HL-60/S4 treated with phorbol 12-myristate 13-acetate at 8.2 ng/mL for 4 days and 3 days (cell line): ENCODE measurements around the gene REL.
"Not testable (repeated sequence)": the region's sequence is repeated elsewhere in the genome, so short reads cannot be mapped to it uniquely, and the experiment has no call there.

Experiments used
- in situ Hi-C: fragments of 300-500 bp; cut with MboI; formaldehyde crosslinking; loops from 2 replicates; pipeline ENCODE4 v1.15.0; 2022; ENCODE audit warnings: low sequenced_read_pairs

The REL gene

GRCh38 chr2:60907329-60907728 lies 26.0 kb downstream of the REL start:
- in situ Hi-C loops, result no loop called here

DNA sequence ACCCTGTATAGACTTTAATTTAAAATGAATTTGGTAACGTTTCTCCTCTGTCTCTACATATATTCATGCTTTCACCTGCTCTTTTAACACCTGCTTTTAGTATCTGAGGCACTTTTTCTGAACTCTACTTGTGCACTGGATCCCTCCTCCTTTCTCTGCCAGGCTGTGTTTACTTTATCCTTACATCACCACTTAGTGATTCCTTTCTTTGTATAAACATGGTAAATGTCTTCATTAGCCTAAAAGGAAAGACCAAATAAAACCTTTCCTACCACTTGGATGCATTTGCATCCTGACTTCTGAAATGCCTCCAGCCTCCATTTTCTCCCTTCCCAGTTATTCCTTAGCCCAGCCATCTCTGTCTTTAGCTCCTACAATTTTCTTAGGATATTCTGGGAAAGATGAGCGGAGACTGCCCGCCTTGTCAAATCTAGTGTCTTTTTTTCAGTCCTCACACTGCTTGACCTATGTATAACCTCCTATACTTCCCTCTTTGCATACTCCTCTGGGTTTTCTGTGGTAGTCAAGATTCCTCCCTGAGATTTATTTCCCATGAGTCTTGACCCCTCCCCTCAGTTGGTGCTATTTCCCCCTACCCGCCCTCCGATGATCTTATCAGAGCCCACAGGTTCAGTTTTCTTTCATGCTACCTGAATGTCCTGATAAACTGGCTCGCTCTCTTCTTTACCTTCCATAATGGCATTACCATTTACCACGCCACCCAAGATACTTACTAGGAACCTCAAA lies 44.8 kb downstream of the REL start:
- in situ Hi-C loops, result no loop called here

DNA sequence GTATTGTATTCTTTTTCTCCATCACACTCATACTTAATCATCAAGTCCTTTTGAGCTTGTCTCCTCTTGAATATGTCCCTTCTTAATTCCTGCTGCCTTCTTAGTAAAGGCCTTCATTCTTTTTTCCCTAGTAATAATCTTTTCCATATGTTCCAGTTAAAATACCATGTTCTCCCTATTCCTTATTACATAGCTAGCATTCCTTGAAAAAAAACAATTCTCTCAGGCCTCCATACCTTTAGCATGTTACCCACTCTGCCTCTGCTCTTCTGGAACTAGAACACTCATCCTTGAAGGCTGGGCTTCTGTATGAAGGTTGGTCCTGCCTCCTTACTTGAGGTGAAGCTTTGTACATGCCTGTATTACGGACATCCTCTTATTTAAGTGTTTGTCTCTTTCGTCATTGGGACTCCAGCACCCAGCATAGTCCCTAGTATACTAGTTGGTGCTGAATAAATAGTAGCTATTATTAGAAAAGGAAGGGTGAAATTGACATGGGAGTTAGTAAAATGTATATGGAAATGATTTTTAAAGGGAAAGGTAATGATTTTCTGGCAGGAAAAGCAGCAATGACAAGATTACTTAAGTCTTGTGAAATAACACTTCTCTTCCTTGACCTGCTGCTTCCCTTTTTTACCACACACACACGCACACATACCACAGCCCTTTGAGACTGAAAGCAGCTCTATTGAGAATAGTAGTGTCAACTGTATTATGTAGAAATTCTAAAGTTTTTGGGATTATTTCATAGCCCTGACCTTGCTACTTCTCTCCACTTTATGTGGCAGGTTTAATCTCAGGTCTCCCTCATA lies 45.6 kb downstream of the REL start:
- in situ Hi-C loops, result no loop called here

- in situ Hi-C loops, result not testable (repeated sequence)
Observed at GRCh38 chr2:60932061-60932460, 50.7 kb downstream of the REL start.

- in situ Hi-C loops, result no loop called here
Observed at GRCh38 chr2:60932954-60933353, 51.6 kb downstream of the REL start.

DNA sequence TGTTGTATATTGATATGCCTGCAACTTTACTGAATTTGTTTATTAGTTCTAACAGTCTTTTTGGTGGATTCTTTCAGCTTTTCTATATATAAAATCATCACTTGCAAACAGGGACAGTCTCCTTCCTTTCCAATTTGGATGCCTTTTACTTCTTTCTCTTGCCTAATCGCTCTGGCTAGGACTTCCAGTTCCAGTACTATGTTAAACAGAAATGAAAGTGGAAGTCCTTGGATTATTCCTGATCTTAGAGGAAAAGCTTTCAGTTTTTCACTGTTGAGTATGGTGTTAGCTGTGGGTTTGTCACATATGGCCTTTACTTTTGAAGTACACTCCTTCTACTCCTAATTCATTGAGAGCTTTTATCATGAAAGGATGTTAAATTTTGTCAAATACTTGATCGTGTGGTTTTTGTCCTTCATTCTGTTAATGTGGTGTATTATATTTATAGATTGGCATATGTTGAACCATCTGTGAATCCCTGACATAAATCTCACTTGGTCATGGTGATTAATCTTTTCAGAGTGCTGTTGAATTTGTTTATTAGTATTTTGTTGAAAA lies 52.9 kb downstream of the REL start:
- in situ Hi-C loops, result no loop called here

DNA sequence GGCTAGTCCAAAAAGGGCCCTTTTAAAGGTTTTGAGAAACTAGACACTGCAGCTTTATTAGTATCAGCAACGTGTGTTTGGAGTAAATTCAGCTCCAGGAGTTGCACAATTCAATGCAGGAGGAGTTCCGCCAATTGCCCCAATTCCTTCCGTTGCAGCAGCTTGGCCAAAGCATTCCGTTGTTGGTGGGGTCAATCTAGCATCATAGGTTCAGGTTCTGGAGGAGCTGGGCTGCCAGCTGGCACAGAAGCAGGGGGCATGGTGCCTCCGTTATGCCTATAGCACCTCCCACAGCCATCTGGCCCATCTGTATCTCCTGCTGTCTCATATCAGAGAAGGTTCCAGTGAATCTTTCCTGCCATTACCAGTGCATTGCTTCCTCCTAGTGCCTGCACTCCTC lies 55.4 kb downstream of the REL start:
- in situ Hi-C loops, result no loop called here

DNA sequence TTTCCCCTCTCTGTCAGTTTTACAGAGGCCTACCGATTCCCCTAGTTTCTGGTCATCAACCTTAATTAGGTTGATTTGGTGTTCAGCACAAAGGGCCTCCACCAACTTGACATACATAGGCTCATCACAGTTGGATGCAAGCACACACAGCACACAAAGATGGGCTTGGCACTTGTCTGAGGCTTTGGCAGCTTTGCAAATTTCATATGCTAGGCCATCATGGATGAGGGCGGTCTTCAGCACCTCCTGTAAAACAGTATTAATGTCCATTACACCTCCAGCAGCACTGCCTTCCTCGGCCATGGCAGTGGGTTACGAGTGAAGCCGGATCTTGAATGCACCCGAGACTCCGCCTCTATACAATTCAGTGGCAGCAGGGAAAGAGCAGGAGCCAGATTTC lies 56.9 kb downstream of the REL start:
- in situ Hi-C loops, result no loop called here

DNA sequence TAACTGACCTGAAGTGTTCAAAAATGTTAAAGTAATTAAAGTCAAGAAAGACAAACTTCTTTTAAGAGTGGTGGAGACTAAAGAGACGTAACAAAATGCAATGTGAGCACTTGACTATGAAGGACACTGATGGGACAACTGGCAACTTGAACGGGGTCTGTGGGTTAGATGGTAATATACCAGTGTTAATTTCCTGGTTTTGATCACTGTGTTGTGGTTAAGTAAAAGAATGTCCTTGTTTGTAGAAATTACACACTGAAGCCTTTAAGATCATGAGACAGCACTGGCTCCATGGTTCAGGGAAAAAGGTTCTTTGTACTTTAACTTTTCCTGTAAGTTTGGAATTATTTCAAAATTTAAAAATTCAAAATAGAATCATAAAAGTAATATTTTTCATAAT lies 58.2 kb downstream of the REL start:
- in situ Hi-C loops, result no loop called here

DNA sequence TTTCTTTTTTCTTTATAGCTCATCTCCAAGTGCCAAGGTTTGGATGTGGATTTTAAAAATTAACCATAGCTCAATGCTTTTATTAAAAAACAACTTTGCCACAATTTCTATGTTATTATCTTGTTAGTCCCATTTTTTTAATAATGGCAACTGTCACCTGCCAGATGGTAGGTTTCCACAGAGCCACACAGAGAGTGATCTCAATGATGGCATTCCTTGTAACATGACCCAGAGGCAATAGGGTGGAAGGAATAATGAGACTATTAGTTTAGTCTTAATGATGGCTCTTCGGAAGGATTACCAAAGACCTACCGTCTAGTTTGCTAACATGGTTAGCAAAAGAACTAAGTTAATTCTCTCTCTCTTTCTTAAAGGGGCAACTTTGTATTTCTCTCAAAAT lies 64.0 kb downstream of the REL start:
- in situ Hi-C loops, result no loop called here

DNA sequence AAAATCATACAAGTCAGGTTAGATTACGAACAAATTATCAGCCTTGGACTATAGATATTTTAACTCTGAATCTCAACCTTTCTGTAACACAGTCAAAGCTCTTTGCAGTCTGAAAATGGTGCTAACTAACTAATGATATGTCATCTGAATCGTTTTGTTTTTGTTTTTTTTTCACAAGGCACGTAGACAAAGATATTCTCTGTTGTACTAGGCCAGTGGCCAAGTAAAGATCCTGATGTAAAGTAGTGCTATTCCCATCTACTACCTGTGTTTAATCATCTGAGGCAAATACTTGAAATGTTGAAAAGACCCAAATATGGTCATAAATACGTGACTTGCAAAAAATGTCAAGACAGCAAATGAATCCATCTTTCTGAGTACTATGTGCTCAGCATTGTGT lies 65.7 kb downstream of the REL start:
- in situ Hi-C loops, result no loop called here

- in situ Hi-C loops, result no loop called here
Observed at GRCh38 chr2:60948161-60948560, 66.8 kb downstream of the REL start.

DNA sequence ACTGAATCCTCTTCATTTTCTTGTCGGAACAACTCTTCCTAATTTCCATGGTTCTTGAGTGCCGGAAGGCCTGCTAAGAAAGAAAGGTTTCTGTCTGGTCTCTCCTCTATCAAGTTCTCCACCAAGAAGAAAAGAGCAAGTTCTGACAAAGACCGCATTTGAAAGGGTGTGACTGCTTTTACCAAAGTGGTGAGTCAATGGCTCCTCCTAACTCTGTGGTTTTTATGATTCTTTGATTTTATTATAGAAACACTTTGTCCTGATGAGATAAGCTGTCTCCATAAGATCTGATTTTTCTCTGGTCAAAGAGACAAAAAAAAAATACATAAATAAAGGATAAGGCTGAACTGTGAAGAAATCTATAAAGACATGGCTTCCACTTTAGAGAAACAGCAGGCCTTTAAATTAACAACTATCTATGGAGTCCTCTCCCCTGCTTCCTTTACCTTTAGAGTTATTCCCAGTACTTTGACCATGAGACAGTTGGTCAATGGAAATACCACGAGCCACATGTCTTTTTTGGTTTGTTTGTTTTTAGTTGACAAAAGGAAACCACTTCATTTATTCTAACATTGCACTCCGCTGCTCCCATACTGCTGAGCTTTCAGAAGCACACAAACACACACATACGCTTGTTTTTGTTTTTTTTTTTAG lies 67.7 kb downstream of the REL start:
- in situ Hi-C loops, result no loop called here

DNA sequence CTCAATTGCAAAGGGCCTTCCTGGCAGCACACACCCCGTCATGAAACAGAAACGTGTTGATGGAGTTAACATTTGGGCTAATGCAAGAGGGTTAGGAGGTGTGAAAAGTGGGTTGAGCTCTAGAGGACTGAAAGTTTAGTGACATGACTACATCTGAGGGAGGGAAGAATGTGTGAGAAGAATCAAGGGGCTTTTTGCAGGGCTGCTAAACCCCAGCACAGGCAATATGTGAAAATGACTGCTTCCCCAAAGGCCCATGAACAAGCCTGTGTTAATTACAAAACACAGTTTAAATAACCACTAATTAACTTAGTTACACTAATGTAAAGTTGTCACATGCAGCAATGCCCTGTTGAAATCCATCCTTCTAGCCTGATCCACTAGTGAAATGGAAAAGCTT lies 72.8 kb downstream of the REL start:
- in situ Hi-C loops, result no loop called here

DNA sequence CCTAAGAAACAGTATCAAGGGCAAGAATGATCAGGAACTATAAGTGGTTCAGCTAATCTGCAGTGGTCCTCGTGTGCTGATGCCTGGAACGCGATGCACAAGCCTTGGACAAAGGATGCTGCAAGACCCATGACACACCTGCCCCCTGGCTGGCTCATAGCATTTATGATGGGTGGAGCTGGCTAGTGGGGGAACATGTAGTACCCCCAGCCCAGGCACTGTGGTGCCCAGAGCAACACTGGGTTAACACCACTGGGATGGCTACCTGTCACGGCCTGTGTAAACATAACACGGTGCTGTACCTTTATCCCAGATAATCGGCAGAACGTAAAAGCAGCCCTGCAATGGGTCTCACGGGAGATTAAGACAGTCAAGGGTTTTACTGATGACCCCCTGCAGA lies 75.8 kb downstream of the REL start:
- in situ Hi-C loops, result no loop called here

DNA sequence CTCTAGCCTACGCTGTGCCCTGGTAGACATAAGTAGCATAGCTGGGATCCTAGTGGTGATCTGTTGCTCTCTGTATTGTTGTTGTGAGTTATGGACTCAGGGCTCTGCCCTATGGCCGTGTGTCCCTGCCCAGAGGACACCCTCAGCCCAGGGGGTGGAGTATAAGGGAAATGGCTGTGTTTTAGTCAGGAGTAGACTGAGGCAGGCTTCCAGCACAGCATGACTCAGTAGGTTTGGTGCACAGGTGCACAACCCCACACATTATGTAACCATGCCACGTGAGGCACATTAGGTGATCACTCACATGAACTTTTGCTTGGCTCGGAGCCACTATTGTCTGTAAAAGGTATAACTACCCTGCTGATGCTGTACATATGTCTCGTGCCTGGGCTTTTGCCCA lies 76.3 kb downstream of the REL start:
- in situ Hi-C loops, result no loop called here

GRCh38 chr2:60958361-60958760 lies 77.0 kb downstream of the REL start:
- in situ Hi-C loops, result no loop called here

DNA sequence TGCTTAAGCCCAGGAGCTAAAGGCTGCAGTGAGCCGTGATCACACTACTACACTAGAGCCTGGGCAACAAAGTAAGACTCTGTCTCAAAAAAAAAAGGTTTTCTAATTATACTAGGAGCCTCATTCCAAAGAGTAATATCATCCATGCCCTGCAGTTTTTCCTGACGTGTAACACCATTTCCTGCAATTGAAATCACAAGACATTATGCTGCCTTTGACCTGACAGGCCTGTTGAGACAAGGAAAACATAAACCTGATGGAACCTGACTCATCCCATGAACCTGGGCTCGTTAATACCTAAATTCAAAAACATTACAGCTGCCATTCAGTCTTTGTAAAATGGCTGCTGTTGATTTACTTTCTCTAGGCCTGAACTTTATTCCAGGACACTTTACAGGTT lies 77.4 kb downstream of the REL start:
- in situ Hi-C loops, result no loop called here

- in situ Hi-C loops, result no loop called here
Observed at GRCh38 chr2:60959501-60959900, 78.1 kb downstream of the REL start.

- in situ Hi-C loops, result no loop called here
Observed at GRCh38 chr2:60960706-60961105, 79.3 kb downstream of the REL start.

GRCh38 chr2:60961457-60961856 lies 80.1 kb downstream of the REL start:
- in situ Hi-C loops, result no loop called here

- in situ Hi-C loops, result no loop called here
Observed at GRCh38 chr2:60962528-60962927, 81.2 kb downstream of the REL start.
